NCI-H526 (cell line): ENCODE data around the gene FCHSD2.
"Not testable (repeated sequence)": the region's sequence is repeated elsewhere in the genome, so short reads cannot be mapped to it uniquely, and the experiment has no call there.

Experiments
- DNase-seq, 2 experiments: peaks; one replicate each; lab custom pipeline; 2025; lab: John Stamatoyannopoulos, UW

The FCHSD2 gene

GRCh38 chr11:73009972-73010371 lies 132.1 kb downstream of the FCHSD2 start:
- no peak for DNase-seq

GRCh38 chr11:73004088-73004487 lies 138.0 kb downstream of the FCHSD2 start:
- DNase-seq, result no peak

- peak in 1 of 2 experiments; percentile 24 for DNase-seq
Observed at GRCh38 chr11:73003088-73003487, 139.0 kb downstream of the FCHSD2 start.

- no peak for DNase-seq
Observed at GRCh38 chr11:73002214-73002613, 139.9 kb downstream of the FCHSD2 start.

- no peak for DNase-seq
Observed at GRCh38 chr11:73001615-73002014, 140.5 kb downstream of the FCHSD2 start.

- peak in 1 of 2 experiments; percentile 30 for DNase-seq
Observed at GRCh38 chr11:72998676-72999075, 143.4 kb downstream of the FCHSD2 start.

- no peak for DNase-seq
Observed at GRCh38 chr11:72996959-72997358, 145.2 kb downstream of the FCHSD2 start.

- no peak for DNase-seq
Observed at GRCh38 chr11:72989727-72990126, 152.4 kb downstream of the FCHSD2 start.

GRCh38 chr11:72988821-72989220 lies 153.3 kb downstream of the FCHSD2 start:
- no peak for DNase-seq

- no peak for DNase-seq
Observed at GRCh38 chr11:72985645-72986044, 156.5 kb downstream of the FCHSD2 start.

GRCh38 chr11:72984453-72985077 lies 157.6 kb downstream of the FCHSD2 start:
- no peak for DNase-seq

- DNase-seq, result no peak
Observed at GRCh38 chr11:72983560-72983959, 158.6 kb downstream of the FCHSD2 start.

GRCh38 chr11:72981971-72982685 lies 160.0 kb downstream of the FCHSD2 start:
- DNase-seq, result no peak

GRCh38 chr11:72981080-72981479 lies 161.0 kb downstream of the FCHSD2 start:
- no peak for DNase-seq

- not testable (repeated sequence) for DNase-seq
Observed at GRCh38 chr11:72977782-72978181, 164.3 kb downstream of the FCHSD2 start.

- DNase-seq, result not testable (repeated sequence)
Observed at GRCh38 chr11:72976522-72976892, 165.6 kb downstream of the FCHSD2 start.

GRCh38 chr11:72975778-72976521 lies 166.2 kb downstream of the FCHSD2 start:
- DNase-seq, result no peak

GRCh38 chr11:72974487-72975205 lies 167.5 kb downstream of the FCHSD2 start:
- DNase-seq, result no peak

GRCh38 chr11:72972496-72973128 lies 169.5 kb downstream of the FCHSD2 start:
- peak in 1 of 2 experiments; percentile 8 for DNase-seq

GRCh38 chr11:72971192-72971967 lies 170.7 kb downstream of the FCHSD2 start:
- no peak for DNase-seq

GRCh38 chr11:72970557-72971118 lies 171.5 kb downstream of the FCHSD2 start:
- no peak for DNase-seq
